Vagina (tissue), 2 donors: ENCODE data around the gene RCSD1.

Source experiments
- POLR2A ChIP-seq, 2 donors: fragments of 450-650 bp; IDR thresholded peaks; one replicate each; pipeline ENCODE4 v1.6.1; 2017; ENCODE audit warnings: antibody characterized with exemption in 2 of 2, mild to moderate bottlenecking in 2 of 2, moderate library complexity in 2 of 2
- POLR2AphosphoS5 ChIP-seq, 2 donors: sonication (generic); formaldehyde crosslinking; IDR thresholded peaks; one replicate each; pipeline ENCODE4 v1.9.0; 2017; ENCODE audit warnings: antibody characterized with exemption in 2 of 2, mild to moderate bottlenecking in 2 of 2, low read depth in 1 of 2; ENCODE audit not compliant: insufficient read depth in 1 of 2
- TF ChIP-seq, protein P1 (sequence below), 3 experiments: fragments of 450-650 bp in 2 of 3; fragments of 200-600 bp in 1 of 3; sonication (generic) in 1 of 3; IDR thresholded peaks; one replicate each; pipeline ENCODE4 v1.5.1; 2017 to 2019; ENCODE audit warnings: antibody characterized with exemption in 3 of 3, mild to moderate bottlenecking in 2 of 3, moderate library complexity in 2 of 3

DNA sequence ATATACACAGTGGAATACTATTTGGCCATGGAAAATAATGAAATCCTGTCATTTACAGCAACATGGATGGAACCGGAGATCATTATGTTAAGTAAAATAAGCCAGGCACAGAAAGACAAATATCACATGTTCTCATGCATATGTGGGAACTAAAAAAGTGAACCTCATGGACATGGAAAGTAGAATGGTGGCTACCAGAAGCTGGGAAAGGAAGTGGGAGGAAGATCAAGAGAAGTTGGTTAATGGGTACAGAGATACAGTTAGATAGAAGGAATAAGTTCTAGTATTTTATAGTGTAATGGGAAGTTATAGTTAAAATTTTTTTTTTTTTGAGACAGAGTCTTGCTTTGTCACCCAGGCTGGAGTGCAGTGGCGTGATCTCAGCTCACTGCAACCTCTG is 41.7 kb upstream of the RCSD1 start:
- TF ChIP-seq, protein P1, sequence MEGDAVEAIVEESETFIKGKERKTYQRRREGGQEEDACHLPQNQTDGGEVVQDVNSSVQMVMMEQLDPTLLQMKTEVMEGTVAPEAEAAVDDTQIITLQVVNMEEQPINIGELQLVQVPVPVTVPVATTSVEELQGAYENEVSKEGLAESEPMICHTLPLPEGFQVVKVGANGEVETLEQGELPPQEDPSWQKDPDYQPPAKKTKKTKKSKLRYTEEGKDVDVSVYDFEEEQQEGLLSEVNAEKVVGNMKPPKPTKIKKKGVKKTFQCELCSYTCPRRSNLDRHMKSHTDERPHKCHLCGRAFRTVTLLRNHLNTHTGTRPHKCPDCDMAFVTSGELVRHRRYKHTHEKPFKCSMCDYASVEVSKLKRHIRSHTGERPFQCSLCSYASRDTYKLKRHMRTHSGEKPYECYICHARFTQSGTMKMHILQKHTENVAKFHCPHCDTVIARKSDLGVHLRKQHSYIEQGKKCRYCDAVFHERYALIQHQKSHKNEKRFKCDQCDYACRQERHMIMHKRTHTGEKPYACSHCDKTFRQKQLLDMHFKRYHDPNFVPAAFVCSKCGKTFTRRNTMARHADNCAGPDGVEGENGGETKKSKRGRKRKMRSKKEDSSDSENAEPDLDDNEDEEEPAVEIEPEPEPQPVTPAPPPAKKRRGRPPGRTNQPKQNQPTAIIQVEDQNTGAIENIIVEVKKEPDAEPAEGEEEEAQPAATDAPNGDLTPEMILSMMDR (IDR thresholded peaks at IDR 0.05), result no peak
- TF ChIP-seq POLR2AphosphoS5 (IDR thresholded peaks at IDR 0.05; ENCODE audit: insufficient read depth in 1 of 2, low read depth in 1 of 2), result no peak
- TF ChIP-seq POLR2A (IDR thresholded peaks at IDR 0.05), result no peak
